Stimulated activated CD4-positive, alpha-beta T cell treated with anti-CD3 and anti-CD28 coated beads, Interleukin-12 subunit alpha, Interleukin-12 subunit beta, amount 100 ng/mL, for 4 hours (primary cell): ENCODE measurements around the gene CEP85L.
"Not testable (repeated sequence)": the region's sequence is repeated elsewhere in the genome, so short reads cannot be mapped to it uniquely, and the experiment has no call there.

Experiments
- DNase-seq: peaks from one replicate; pipeline ENCODE4 v3.0.0-alpha.2; 2020

Gene CEP85L

GRCh38 chr6:118485601-118486550, 165.5 kb downstream of the CEP85L start:
- DNase-seq: no peak

- no peak for DNase-seq
These were observed 174.8 kb downstream of the CEP85L start for GRCh38 chr6:118476551-118476950.

GRCh38 chr6:118473266-118473665, 178.1 kb downstream of the CEP85L start:
- no peak for DNase-seq

DNA sequence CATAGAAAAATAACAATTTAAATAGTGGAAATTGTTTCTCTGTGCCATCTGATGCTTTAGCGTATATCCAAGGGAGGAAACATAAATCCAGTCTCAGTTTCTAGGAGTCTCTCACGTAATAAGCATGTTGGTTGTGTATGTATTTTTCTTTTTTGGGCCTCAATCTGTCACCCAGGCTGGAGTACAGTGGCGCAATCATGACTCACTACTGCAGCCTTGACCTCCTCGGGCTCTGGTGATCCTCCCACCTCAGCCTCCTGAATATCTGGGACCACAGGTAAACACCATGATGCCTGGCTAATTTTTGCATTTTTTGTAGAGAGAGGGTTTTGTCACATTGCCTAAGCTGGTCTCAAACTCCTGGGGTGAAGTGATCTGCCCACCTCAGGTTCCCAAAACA, 181.9 kb downstream of the CEP85L start:
- no peak for DNase-seq

GRCh38 chr6:118468682-118469465, 182.5 kb downstream of the CEP85L start:
- no peak for DNase-seq

- DNase-seq: no peak
These were observed 184.2 kb downstream of the CEP85L start for GRCh38 chr6:118467181-118467580.

DNA sequence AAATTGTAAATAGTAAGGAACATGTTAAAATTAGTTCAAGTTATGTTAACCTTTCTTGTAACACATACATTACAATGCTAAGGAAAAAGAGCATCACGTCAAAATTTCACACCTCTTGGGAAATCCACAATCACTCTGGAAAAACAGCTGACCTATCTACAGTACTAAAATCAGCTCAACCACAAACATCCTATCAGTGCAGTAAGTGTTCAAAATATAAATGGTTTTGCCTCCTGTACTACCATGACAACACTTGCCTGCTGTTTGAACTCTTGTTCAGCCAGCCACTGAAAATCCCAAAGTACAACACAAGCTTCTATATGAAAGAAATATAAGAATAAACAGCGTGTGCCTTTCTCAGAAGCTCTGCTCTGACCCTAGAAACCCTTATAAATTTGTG, 186.8 kb downstream of the CEP85L start:
- DNase-seq: no peak

DNA sequence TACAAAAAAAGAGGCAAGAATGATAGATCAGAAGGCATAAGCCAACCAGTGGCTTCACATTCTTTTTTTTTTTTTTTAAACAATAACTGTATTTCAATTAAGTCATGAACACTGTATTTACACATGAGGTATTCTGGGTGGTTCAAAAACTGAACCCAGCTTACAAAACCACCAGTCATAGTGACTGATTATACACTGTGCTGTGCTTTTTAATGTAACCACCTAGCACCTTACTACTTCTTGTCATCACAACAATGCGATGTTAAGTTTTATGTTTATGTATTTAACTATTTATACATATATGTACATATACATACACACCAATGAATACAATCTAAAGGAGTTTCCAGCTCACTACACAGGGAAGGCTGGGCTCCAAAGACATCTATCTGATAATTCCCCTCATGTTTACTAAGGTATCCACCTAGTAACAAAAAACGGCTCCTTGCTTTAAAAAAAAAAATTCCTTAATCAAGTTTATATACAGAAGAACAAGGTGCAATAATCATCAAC, 190.4 kb downstream of the CEP85L start:
- no peak for DNase-seq

GRCh38 chr6:118456982-118457381, 194.4 kb downstream of the CEP85L start:
- DNase-seq: no peak

DNA sequence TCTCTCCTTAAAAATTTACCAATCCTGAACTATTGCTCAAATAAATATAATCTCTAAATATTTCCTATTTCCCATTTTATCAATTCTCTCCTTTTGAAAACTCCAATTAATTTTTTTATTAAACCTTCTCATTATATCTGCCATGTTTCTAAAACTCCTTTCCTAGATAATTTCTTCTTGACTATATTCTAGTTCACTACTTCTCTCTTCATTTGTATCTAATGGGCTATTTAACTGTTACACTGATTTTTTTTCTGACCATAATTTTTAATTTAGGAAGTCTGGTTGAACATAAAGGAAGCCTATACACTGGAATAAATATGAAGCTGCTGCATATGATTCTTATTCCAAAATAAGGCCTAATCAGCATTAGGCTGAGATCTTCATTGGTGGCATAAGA, 199.6 kb downstream of the CEP85L start:
- no peak for DNase-seq

- no peak for DNase-seq
These were observed 206.6 kb downstream of the CEP85L start for GRCh38 chr6:118444796-118445195.

DNA sequence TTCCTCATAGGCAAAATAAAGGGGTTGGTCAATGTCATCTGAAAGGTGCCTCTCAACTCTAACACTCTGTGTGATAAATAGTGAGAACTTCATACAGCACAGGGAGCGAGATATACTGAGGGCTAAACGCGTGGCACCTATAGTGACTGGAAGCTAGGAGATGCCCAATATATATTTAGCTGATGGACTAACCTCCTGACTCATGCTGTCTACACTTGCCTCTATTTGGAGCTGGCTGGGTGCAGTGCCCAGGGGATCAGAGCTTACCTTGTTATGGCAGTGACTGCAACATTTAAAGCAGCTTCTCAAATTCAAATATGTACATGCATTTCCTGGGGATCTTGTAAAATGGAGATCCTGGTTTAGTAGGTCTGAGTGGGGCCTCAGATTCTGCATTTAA, 214.9 kb downstream of the CEP85L start:
- DNase-seq: no peak

- DNase-seq: not testable (repeated sequence)
These were observed 217.2 kb downstream of the CEP85L start for GRCh38 chr6:118434147-118434546.

DNA sequence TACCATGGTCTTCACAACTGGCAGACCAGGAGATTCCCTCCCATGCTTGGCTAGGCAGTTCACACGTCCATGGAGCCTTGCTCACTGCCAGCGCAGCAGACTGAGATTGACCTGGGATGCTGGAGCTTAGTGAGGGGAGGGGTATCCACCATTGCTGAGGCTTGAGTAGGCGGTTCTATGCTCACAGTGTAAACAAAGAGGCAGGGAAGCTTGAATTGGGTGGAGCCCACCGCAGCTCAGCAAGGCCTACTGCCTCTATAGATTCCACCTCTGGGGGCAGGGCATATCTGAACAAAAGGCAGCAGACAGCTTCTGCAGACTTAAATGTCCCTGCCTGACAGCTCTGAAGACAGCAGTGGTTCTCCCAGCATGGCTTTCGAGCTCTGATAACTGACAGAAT, 230.1 kb downstream of the CEP85L start:
- not testable (repeated sequence) for DNase-seq

GRCh38 chr6:118419448-118420394, 231.7 kb downstream of the CEP85L start:
- no peak for DNase-seq
